HG03460 (cell line): ENCODE results near the gene TUFT1.

Source experiments
- ATAC-seq: cut with Tn5 transposase; IDR thresholded peaks from one replicate; pipeline ENCODE4 v1.9.1; 2021; ENCODE audit not compliant: unreplicated experiment

The TUFT1 gene, protein sequence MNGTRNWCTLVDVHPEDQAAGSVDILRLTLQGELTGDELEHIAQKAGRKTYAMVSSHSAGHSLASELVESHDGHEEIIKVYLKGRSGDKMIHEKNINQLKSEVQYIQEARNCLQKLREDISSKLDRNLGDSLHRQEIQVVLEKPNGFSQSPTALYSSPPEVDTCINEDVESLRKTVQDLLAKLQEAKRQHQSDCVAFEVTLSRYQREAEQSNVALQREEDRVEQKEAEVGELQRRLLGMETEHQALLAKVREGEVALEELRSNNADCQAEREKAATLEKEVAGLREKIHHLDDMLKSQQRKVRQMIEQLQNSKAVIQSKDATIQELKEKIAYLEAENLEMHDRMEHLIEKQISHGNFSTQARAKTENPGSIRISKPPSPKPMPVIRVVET

DNA sequence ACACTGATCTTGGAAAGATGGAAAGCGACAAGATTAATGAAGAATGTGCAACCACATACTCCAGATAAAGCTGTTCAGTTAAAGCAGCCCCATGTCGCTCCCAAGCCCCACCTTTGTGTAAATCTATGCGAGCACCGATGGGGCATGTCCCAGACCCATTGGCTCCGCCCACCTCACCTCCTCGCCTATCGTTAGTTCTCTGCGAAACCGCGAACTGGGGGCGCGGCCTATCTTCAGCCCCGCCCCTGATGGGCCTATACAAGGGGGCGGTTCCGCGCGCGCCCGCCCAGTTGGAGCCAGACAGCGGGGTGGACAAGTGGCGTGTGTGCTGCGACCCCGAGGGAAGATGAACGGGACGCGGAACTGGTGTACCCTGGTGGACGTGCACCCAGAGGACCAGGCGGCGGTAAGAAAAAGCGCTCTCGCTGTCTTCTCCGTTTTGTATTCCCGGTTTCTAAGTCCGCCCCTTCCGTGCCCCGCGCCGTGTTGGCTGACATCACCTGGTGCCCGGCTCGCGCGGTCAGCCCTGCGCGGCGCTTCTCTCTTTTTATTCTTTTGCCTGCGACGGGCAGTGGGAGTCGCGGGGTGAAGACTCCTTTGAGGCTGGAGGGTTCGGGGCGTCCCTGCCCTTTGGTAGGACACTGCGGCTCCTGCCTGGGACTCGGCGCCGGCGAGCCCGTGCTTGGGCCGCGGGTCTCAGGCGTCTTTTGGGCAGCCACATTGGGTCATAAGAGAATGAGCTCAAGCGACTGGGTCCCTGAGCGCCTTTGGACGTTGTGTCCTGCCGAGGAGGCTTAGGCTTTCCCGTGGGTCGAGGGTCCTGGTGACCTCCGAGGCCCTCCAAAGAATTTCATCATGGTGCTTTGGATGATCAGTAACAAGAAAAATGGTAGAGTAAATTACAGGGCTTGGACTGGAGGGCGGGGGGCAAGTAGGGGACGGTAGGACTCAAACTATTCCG is at the start of gene TUFT1:
Gene TUFT1 (plus strand): TSS at position 289 of the 961 bp plus-strand sequence. CDS start 58 bp downstream, at position 347.
- ATAC-seq, result peak; percentile 83

DNA sequence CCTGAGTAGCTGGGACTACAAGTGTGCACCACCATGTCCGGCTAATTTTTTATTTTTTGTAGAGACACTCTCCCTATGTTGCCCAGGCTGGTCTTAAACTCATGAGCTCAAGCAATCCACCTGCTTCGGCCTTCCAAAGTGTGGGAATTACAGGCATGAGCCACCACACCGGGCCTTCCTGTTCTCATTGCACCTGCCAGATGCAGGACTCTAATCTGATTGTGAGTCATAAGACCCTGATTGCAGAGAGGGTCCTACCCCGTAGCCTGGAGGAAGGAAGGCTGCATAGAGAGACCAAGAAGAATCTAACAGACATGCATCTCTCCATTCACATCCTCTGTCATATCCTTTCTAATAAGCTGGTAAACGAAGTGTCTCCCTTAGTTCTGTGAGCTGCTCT is 48.5 kb upstream of the TUFT1 start:
- ATAC-seq, result no peak

DNA sequence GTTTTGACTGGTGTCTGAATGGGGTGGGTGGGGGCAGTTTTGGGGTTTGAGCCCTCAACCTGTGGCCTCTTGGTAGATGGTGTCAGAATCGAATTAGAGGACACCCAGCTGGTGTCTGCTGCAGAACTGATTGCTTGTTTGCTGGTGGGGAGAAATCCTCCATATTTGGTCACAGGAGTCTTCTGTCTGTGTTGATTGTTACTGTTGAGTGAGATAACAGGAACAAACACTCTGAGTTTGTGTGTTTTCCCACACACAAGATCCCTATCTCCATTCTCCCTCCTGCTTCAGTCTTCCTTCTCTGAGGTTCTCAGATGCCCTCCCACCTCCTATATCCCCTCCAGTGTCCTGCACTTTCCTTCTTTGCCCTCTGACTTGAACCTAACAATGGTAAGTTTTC is 48.0 kb upstream of the TUFT1 start:
- ATAC-seq, result no peak

DNA sequence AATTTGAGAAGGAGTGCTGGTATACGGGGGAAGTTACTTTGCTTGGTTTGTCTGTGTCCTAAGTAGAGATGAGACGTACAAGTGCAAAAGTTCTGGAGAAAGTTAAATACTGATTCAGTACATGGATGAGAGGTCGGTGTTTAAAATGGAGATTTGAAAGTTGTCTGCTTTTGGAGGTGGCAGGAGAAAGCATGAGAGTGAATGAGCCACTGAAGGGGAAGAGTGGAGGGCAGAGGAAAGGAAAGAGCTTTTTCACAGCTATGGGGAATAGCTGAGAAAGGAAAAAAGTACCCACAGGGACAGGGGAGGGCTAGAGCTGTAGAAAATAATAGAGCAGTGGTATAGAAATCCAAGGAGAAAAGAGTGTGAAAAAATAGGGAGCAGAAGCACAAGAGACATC is 47.1 kb upstream of the TUFT1 start:
- ATAC-seq, result no peak

DNA sequence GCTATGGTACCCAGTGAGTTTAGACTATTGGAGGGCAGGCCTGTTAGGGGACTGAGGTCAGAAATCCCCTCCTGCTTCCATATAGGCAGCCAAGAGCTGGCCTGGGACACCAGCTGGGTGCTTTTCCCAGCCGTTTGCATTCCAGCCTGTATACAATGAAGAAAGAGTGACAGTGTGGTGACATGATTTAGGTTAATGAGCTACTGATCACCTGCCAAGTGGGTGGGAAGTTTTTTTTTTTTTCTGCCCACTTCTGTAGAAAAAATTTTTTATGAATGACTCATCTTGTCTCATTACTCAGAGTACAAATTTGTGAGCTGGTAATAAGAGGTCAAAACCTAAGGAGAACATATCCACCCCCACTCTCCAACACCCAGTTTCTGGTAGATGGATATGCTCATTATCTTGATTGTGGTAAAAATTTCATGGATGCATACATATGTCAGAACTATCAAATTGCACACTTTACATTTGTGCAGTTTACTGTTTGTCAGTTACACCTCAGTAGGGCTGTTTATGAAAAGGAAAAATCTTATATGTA is 45.3 kb upstream of the TUFT1 start:
- no peak for ATAC-seq

DNA sequence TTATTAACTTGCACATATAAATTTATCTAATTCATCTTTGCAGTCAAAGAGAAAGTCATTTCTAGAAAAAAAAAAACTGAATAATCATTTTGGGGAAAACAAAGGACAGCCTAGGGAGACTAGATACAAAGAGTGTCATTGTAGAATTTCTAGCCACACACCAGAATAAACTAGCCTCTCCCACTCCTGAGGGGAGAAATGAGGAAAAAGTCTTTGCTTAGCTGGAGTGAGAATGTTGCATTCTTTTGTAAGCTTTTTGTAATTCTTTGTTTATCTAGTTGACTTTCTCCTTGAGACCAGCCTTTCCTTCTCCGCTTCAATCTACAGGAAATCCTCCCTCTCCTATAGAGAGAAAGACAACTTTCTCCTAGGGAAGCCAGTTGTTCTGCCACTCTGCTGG is 44.8 kb upstream of the TUFT1 start:
- no peak for ATAC-seq

DNA sequence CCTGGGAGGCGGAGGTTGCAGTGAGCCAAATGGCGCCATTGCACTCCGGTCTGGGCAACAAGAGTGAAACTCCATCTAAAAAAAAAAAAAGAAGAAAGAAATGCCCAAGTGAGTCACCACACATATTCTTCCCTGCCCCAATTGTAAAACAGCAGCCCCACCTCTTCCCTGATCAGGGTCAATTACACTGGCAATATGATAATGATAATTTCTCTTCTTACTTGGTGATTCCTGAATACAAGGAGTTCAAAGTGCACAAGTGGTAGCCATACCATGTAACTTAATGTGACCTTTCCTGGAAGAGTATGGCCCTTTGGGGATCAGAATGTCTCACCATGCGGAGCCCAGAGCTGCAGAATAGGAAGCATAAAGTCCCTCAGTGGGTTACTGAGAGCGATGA is 40.7 kb upstream of the TUFT1 start:
- ATAC-seq, result no peak

DNA sequence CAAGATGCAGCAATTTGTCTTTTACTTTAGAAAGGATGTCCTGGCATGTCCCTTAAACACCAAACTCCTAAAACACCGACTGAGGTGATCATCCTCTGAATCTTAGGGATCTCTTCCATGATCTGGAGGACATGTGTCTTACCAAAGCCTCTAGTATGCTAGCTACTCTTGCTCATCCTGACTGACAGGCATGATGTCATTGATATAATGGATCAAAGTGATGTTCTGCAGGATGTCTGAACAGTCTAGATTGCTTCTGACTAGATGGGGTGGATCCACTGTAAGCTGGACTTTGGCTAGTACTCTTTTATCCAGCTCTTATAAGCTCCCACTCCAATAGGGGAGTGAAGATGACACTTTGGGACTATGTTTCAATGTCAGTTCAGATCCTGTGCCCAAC is 40.2 kb upstream of the TUFT1 start:
- ATAC-seq, result no peak

DNA sequence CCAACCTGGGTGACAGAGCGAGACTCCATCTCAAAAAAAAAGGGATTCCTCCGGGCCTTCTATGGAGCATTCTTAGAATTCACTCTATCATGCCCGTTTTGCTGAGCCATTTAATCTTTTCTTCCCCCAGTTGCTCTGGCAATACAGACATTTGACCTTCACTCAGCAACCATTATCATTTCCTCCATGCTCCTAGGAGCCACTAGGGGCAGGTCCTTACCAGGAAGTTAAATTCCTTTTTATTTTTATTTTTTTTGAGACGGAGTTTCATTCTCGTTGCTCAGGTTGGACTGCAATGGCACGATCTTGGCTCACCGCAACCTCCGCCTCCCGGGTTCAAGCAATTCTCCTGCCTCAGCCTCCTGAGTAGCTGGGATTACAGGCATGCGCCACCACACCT is 38.6 kb upstream of the TUFT1 start:
- no peak for ATAC-seq

DNA sequence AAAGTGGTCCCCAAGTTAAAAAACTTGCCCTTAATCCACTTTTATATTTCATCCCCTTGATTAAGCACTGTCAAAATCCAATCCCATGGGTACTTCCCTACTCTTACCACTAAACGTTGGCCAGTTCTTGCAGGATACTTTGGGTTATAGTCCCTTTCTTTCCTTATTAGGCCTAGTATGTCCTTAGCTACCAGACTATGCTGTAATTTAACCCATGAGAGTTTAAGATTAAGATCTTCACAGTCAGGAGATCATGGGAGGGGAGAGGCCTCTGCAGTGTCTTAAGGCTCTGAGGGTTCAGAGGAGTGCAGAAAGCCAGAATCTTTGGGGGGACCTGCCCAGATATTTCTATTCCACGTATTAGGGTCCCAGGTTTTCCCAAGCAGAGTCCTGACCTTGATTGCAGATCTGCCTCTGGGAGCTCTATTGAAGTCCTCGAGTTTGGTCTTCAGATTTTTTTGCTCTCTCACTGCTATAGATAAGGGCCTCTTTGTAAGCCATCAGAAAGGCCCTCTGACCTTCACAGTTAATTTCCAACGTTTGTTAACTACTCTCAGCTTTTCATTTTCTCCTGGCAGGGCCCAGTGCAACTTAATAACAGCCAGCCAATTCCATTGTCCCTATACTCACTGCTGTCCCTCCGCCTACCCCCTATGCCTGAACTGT is 37.9 kb upstream of the TUFT1 start:
- no peak for ATAC-seq

DNA sequence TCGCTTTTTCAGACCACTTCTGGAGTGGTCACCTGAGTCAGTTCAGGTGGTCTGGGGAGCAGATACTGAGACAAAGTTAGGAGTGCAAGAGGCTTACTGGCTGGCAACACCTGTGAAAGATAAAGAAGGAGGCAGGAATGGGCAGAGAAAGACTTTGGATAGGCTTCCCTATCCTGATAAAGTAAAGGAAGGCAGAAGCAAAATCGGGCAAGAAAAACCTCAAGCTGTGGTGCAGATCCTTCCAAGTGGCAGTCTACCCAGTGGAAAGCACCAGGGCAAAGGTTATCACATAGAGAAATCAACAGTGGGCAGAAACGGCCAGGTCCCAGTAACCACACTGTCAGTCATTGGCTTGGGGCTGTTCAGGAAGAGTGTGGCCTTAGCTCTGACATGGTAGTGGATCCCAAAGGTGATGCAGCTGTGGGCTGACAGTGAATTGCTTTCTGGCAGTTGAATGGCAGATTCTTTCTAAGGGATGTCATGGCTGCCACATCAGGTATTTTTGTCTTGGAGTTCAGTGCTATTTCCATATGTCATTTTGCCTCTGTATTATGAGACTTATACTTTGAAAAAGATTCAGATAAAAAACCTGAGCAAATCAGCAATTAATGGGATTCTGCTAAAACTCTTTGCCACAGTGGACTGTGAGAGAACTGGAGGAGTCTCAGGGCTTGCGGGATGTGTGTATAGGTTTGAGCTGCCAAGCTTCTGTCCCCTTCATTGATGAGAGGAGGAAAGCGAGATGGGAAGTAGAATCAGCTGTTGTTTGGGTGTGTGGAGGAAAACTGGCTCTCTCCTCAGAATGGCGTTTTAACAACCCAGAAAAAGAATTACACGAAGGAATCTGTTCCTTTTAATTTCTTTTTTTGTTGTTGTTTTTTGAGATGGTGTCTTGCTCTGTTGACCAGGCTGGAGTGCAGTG is 37.0 kb upstream of the TUFT1 start:
- ATAC-seq, result no peak

DNA sequence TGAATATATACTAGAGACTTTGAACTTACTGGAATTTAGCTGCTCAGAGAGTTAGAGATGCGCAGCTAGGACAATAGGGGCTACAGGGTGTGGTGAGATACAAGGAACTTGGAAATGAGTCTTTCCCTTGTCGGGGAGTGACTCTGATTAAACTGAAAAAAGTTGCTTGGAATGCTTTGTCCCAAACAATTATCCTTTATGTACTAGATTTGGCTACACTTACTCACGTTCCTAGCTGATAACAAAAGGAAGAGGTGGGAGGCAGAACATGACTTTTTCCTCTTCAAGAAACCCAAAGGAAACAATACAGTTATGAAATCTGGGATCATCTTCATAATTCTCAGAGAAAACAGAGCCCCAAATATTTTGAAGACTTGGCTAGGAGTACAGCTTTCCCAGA is 35.9 kb upstream of the TUFT1 start:
- ATAC-seq, result no peak

DNA sequence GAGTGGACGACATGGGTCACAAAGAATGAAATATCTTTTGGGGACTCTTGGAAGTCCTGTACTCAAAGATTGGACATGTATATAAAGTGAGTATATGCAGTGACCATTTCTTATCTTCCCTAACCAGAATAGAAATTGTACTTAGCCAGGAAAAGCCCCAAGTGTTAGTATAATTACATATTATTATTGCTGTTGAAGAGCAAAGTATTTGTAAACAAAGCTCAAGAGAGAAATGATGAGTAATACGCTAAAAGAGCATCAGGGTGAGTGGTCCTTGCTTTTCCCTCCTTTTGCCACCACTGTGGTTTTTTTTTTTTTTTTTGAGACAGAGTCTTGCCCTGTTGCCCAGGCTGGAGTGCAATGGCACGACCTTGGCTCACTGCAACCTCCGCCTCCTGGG is 35.4 kb upstream of the TUFT1 start:
- ATAC-seq, result no peak

DNA sequence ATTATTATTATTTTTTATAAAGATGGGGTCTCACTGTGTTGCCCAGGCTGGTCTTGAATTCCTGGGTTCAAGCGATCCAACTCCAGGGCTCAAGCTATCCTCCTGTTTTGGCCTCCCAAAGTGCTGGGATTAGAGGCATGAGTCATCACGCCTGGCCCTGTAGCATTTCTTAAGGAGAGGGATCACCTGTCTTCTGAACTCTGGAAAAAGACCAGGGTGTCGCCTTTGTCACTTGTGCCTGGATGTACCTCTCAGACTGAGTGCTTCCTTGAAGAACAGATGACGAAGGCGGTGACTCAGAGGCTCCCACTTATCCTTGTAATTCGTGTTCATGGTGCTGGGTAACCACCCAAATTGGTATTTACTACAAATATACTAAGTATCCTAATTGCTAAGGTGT is 31.3 kb upstream of the TUFT1 start:
- ATAC-seq, result no peak

DNA sequence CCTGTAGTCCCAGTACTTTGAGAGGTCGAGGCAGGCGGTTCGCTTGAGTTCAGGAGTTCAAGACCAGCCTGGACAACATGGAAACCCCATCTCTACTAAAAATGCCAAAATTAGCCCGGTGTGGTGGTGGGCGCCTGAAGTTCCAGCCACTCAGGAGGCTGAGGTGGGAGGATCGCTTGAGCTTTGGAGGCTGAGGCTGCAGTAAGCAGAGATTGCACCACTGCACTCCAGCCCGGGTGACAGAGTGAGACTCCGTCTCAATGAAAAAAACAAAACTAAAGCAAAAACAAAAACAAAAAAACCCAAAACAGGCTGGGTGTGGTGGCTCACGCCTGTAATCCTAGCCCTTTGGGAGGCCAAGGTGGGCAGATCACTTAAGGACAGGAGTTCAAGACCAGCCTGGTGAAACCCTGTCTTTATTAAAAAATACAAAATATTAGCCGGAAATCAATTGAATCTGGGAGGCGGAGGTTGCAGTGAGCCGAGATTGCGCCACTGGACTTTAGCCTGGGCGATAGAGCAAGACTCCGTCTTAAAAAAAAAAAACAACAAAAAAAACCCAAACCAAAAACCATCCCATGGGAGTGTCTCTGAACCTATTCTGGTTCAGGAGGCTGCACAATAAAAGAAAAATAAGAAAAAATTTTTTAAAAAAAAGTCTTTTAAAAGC is 30.6 kb upstream of the TUFT1 start:
- no peak for ATAC-seq

DNA sequence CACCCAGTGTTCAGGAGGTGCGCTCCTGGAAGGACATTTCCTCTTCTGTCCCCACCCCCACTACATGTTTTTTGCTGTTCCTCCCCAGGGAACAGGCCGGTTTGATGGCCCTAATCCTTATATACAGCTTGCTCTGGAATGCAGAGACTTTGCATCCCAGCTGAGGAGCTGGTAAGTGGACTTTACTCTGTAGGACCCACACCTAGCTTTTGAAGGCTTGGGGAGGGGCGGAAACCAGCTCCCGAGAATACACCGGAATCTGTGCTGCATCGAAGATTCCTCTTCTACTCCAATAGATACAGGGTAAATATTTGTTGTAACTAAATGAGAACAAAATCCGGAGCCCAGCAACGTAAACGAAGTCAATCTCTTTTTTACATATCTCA is 30.1 kb upstream of the TUFT1 start:
- no peak for ATAC-seq

DNA sequence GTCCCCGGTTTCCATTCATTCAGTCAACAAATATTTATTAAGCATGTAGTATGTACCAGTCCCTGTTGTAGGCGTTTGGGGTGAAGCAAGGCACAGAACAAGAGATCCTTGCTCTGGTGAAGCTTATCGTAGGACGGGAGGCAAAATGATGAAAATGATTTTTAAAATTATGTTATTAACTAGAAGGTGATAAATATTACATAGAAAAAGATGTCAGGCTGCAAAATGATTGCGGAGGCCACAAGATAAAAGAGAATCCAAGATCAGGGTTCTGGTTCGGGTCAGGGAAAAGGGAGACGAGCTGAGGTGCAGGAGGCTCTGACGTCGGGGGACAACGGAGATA is 29.5 kb upstream of the TUFT1 start:
- ATAC-seq, result no peak

DNA sequence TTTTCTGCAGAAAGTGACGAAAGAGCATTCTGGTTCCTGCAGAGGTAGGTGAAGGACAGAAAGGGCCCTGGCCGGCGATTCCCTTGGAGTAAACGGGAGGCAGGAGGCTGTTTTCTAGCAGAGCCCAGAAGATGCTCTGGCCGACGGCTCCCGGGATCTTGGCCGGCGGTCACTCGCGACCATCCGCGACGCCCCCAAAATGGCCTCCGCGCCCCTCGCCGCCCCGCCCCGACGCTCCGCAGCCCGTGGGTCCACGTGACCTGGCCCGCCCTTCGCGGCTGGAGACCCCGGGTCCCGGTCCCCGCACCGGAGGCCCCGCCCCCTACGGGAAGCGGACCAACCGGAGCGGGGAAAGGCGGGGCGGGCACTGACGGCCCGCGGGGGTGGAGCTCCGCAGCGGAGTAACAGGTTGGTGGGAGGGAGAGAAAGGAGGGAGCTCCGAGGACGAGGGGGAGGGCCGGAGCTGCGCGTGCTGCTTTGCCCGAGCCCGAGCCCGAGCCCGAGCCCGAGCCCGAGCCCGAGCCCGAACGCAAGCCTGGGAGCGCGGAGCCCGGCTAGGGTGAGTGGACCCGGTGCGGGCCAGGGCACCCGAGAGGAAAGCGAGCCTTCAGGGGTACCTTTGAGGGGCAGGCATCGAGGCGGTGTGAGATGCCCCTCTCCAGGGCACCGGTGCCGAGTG is 29.0 kb upstream of the TUFT1 start, which contains the start of gene CGN:
Gene CGN (plus strand): TSS at position 431 of the 679 bp plus-strand sequence. CDS start 7,133 bp downstream, outside the sequence.
- ATAC-seq, result peak; percentile 78

DNA sequence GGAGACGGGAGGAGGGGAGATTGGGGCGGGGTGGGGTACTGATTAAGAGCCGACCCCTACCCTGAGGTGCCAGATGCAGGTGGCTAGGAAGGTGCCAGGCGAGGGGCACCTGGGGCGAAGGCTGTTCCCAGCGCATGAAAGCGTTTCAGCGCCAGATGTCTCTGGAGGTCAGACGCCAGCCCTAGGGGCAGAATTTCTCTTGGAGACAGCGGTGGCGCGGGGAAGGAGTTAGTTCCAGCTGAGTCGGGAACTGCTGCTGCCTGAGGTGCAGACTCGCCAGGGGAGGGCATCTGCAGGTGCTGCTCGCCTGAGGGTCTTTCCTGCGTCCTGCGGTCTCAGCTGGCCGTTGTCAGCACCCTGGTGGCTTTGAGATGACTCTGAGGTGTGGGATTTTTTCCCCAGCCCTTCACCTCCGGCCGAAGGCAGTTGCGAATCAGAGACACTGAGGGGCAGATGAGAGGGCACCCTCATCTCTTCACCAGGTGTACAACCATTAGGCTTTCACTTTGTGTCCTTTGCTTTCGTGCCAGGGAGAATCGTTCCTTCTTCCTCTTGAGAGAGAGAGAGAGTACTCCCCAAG is 28.4 kb upstream of the TUFT1 start:
- peak; percentile 16 for ATAC-seq
